ENCODE measurements around the gene TTC9.

TTC9 gene

GRCh38 chr14:70622111-70622712 is 19.5 kb upstream of the TTC9 start:
- Histone ChIP-seq H2AFZ (ENCODE audit: low read depth, low read length, severe bottlenecking) (no peak overlapping the region), H3K9me2 (replicated peaks; ENCODE audit: insufficient read depth, low read length) (no peaks in the 10 kb centered on the region), H3K27me3 (ENCODE audit: low read length) (no peaks in the 10 kb centered on the region), H4K20me1 (ENCODE audit: low read depth, low read length) (no peaks in the 10 kb centered on the region), H3K4me2 (ENCODE audit: low read depth, low read length, poor library complexity, severe bottlenecking) (no peak overlapping the region), H3K9ac (ENCODE audit: low read length) (no peak overlapping the region), H3K4me3 (ENCODE audit: insufficient read depth, low read length, poor library complexity, severe bottlenecking) (no peak overlapping the region), H3K36me3 (ENCODE audit: low read length) (peaks cover 37% of the 10 kb centered on the region), H3K79me2 (ENCODE audit: insufficient read depth, low read length) (peaks cover 49% of the 10 kb centered on the region; the same call in 1 of the 2 replicates), H3F3A (ENCODE audit: insufficient read depth) (0 out of 2 replicates have a peak, but pooled peaks cover 4% of the 10 kb centered on the region), H3K27ac (ENCODE audit: low read depth, low read length) (peak overlapping the region; percentile 9; the same call in 1 of the 2 replicates), H3K9me3 (ENCODE audit: insufficient read depth, low read length) (peaks cover 11% of the 10 kb centered on the region; the same call in 1 of the 2 replicates)
- TF ChIP-seq EZH2phosphoT487 (conservative IDR thresholded peaks at IDR 0.05; ENCODE audit: low read length) (no peak), CTCF (IDR thresholded peaks at IDR 0.05; ENCODE audit: insufficient read depth, low read length, poor library complexity, severe bottlenecking) (peak; percentile 65)

GRCh38 chr14:70624972-70625371 is 16.7 kb upstream of the TTC9 start:
- Histone ChIP-seq H3K9me3 (ENCODE audit: insufficient read depth, low read length) (peaks cover 22% of the 10 kb centered on the region; the same call in 1 of the 2 replicates), H3K4me2 (ENCODE audit: low read depth, low read length, poor library complexity, severe bottlenecking) (no peak overlapping the region), H4K20me1 (ENCODE audit: low read depth, low read length) (no peaks in the 10 kb centered on the region), H3K36me3 (ENCODE audit: low read length) (peaks cover 55% of the 10 kb centered on the region), H3K27ac (ENCODE audit: low read depth, low read length) (no peak overlapping the region), H3K4me3 (ENCODE audit: insufficient read depth, low read length, poor library complexity, severe bottlenecking) (no peak overlapping the region), H3F3A (ENCODE audit: insufficient read depth) (0 out of 2 replicates have a peak, but pooled peaks cover 4% of the 10 kb centered on the region), H3K9me2 (replicated peaks; ENCODE audit: insufficient read depth, low read length) (no peaks in the 10 kb centered on the region), H3K9ac (ENCODE audit: low read length) (no peak overlapping the region), H2AFZ (ENCODE audit: low read depth, low read length, severe bottlenecking) (no peak overlapping the region), H3K27me3 (ENCODE audit: low read length) (no peaks in the 10 kb centered on the region), H3K79me2 (ENCODE audit: insufficient read depth, low read length) (peaks cover 48% of the 10 kb centered on the region; the same call in 1 of the 2 replicates)
- TF ChIP-seq CTCF (IDR thresholded peaks at IDR 0.05; ENCODE audit: insufficient read depth, low read length, poor library complexity, severe bottlenecking) (no peak), EZH2phosphoT487 (conservative IDR thresholded peaks at IDR 0.05; ENCODE audit: low read length) (no peak)

- no peak overlapping the region for H3K9ac ChIP-seq (ENCODE audit: low read length)
- H3K4me2 ChIP-seq (ENCODE audit: low read depth, low read length, poor library complexity, severe bottlenecking) = no peak overlapping the region
- peaks cover 30% of the 10 kb centered on the region for H3K79me2 ChIP-seq (ENCODE audit: insufficient read depth, low read length)
- no peaks in the 10 kb centered on the region for H3K27me3 ChIP-seq (ENCODE audit: low read length)
- no peak overlapping the region for H2AFZ ChIP-seq (ENCODE audit: low read depth, low read length, severe bottlenecking)
- H3K36me3 ChIP-seq (ENCODE audit: low read length) = peaks cover 54% of the 10 kb centered on the region
- TF ChIP-seq CTCF (IDR thresholded peaks at IDR 0.05; ENCODE audit: insufficient read depth, low read length, poor library complexity, severe bottlenecking) = no peak
- no peak for TF ChIP-seq EZH2phosphoT487 (conservative IDR thresholded peaks at IDR 0.05; ENCODE audit: low read length)
- H4K20me1 ChIP-seq (ENCODE audit: low read depth, low read length) = no peaks in the 10 kb centered on the region
- no peaks in the 10 kb centered on the region for H3K9me2 ChIP-seq (replicated peaks; ENCODE audit: insufficient read depth, low read length)
- H3K27ac ChIP-seq (ENCODE audit: low read depth, low read length) = no peak overlapping the region
- H3K4me3 ChIP-seq (ENCODE audit: insufficient read depth, low read length, poor library complexity, severe bottlenecking) = no peak overlapping the region
- no peaks in the 10 kb centered on the region for H3F3A ChIP-seq (ENCODE audit: insufficient read depth)
- peaks cover 14% of the 10 kb centered on the region; the same call in 1 of the 2 replicates for H3K9me3 ChIP-seq (ENCODE audit: insufficient read depth, low read length)
Observed at GRCh38 chr14:70631948-70632347, 9.8 kb upstream of the TTC9 start.
